Nephron (organoid): ENCODE results near the gene IGFBP5.

Source experiments
- H3K27ac Mint-ChIP-seq, 3 experiments: 2 replicates each; pipeline ENCODE4 v1.8.0; 2020; ENCODE audit warnings: mixed read lengths in 3 of 3, mild to moderate bottlenecking in 2 of 3, moderate library complexity in 1 of 3
- H3K27me3 Mint-ChIP-seq: 2 replicates; pipeline ENCODE4 v1.8.0; 2021; ENCODE audit warnings: low read depth, mild to moderate bottlenecking, moderate library complexity, mixed read lengths
- H3K36me3 Mint-ChIP-seq: 2 replicates; pipeline ENCODE4 v1.8.0; 2020; ENCODE audit warnings: low read depth, mixed read lengths
- H3K4me1 Mint-ChIP-seq: 2 replicates; pipeline ENCODE4 v1.8.0; 2020; ENCODE audit warnings: mixed read lengths
- H3K4me3 Mint-ChIP-seq, 3 experiments: 2 replicates each; pipeline ENCODE4 v1.8.0; 2020; ENCODE audit warnings: mild to moderate bottlenecking in 3 of 3, mixed read lengths in 3 of 3, moderate library complexity in 2 of 3
- H3K9me3 Mint-ChIP-seq: 2 replicates; pipeline ENCODE4 v1.8.0; 2020; ENCODE audit warnings: mixed read lengths
- TF ChIP-seq, protein P1 (sequence below), 3 experiments: fragments of 200-600 bp; sonication (generic); IDR thresholded peaks; one replicate each; pipeline ENCODE4 v1.5.0; 2021; ENCODE audit warnings: antibody characterized with exemption in 3 of 3; ENCODE audit not compliant: unreplicated experiment in 3 of 3

The IGFBP5 gene

DNA sequence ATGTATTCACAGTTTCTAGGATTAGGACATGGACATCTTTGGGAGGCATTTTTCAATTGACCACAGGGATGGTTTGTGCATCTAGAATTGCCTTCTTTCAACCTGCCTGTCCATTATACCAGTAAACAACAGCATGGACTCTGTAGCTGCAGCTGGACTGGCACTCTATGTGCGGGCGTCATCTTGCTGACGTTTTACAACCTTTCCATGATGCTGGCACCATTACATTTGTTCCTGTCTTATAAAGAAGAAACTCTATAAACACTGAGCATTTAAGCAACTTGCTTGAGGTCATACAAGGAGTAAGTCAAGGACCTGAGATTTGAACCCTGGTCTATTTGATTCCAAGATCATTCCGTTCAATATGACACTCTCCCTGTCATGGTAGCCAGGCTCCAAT lies 25.4 kb upstream of the IGFBP5 start:
- Mint-ChIP-seq H3K27ac (peak overlapping the region in 1 of 3 experiments; percentile 12), H3K4me3 (no peak overlapping the region), H3K36me3 (no peaks in the 10 kb centered on the region), H3K9me3 (no peaks in the 10 kb centered on the region), H3K4me1 (peaks cover 18% of the 10 kb centered on the region), H3K27me3 (no peaks in the 10 kb centered on the region)
- TF ChIP-seq, protein P1, sequence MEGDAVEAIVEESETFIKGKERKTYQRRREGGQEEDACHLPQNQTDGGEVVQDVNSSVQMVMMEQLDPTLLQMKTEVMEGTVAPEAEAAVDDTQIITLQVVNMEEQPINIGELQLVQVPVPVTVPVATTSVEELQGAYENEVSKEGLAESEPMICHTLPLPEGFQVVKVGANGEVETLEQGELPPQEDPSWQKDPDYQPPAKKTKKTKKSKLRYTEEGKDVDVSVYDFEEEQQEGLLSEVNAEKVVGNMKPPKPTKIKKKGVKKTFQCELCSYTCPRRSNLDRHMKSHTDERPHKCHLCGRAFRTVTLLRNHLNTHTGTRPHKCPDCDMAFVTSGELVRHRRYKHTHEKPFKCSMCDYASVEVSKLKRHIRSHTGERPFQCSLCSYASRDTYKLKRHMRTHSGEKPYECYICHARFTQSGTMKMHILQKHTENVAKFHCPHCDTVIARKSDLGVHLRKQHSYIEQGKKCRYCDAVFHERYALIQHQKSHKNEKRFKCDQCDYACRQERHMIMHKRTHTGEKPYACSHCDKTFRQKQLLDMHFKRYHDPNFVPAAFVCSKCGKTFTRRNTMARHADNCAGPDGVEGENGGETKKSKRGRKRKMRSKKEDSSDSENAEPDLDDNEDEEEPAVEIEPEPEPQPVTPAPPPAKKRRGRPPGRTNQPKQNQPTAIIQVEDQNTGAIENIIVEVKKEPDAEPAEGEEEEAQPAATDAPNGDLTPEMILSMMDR (IDR thresholded peaks at IDR 0.05; ENCODE audit: unreplicated experiment in 3 of 3), result no peak

DNA sequence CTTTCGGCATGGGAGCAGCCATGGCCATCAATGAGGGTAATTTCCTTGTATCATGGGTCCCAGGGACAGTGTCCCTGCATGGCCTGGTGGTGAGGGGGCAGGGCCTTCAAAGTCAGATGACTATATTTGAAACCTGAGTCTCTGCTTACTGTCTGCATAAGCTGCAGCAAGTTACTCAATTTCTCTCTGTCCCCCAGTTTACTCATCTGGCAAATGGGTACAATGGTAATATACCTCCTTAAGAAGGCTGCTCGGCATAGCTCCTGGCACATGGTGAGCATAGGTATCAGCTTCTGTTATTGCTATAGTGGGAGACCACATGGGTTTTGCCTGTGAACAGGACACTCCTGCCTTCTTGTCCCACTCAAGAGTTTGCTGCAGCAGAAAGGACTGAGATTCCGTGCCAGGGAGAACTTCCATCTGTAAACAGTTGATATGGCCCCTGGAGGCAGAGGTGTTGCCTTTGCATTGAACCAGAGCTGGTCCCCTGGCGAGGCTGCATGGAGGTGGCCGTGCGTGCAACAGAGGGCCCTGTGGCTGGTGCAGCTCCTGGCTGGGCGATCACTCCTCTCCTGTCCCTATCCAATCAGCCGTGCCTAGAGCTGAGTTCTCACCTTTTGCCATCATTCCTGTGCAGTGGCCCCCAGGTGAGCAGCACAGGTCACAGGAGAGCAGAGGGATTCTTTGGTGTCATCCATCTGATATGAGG lies 22.7 kb upstream of the IGFBP5 start:
- TF ChIP-seq, protein P1 (IDR thresholded peaks at IDR 0.05; ENCODE audit: unreplicated experiment in 3 of 3), result no peak
- Mint-ChIP-seq H3K27me3 (no peaks in the 10 kb centered on the region), H3K36me3 (no peaks in the 10 kb centered on the region), H3K27ac (peak overlapping the region in 1 of 3 experiments; percentile 94), H3K9me3 (no peaks in the 10 kb centered on the region), H3K4me1 (peaks cover 41% of the 10 kb centered on the region), H3K4me3 (no peak overlapping the region)

DNA sequence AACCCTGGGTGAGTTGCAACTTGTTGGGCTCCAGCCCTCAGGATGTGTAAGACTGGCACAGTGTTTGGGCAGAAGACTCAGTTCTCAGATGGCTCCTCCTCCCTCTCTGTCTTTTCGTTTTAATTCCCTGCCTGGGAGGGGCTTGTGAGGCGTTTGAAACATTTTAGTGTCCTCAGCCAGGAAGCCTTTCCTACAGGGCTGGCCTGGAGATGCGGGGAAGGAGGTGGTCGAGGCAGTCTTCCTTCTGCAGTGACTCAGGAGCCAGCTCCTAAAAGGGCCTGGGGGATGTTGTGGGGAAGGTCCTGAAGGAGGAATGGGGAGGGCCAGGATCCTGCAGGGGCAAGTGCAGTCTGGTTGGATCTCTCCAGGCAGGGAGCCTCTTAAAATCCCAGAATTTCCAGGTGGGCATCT lies 22.1 kb upstream of the IGFBP5 start:
- TF ChIP-seq, protein P1 (IDR thresholded peaks at IDR 0.05; ENCODE audit: unreplicated experiment in 3 of 3), result no peak
- no peaks in the 10 kb centered on the region for H3K9me3 Mint-ChIP-seq
- H3K4me3 Mint-ChIP-seq, result no peak overlapping the region
- peaks cover 43% of the 10 kb centered on the region for H3K4me1 Mint-ChIP-seq
- H3K36me3 Mint-ChIP-seq, result no peaks in the 10 kb centered on the region
- peak overlapping the region in 2 of 3 experiments; percentile 77 to 94 for H3K27ac Mint-ChIP-seq
- no peaks in the 10 kb centered on the region for H3K27me3 Mint-ChIP-seq

DNA sequence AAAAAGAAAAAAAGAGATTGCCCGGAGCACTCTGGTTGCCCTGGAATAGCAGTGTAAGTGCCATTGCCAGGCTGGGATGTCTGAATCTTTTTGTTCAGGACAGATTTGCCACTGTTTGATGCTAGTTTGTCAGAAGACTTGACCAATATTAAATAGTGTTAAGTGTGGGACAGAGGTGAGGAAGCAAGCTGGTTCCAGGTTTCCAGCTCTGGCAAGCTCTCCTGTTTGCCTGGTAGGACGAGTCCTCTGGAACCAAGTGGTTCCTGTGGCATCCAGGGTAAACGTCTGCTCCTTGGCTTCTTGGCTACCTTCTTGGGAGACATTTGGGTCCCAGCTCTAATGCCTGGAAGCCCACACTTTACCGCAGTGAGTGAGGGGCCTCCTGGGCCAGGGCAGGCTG lies 20.8 kb upstream of the IGFBP5 start:
- Mint-ChIP-seq H3K9me3 (no peaks in the 10 kb centered on the region), H3K36me3 (no peaks in the 10 kb centered on the region), H3K4me1 (peaks cover 56% of the 10 kb centered on the region), H3K4me3 (no peak overlapping the region), H3K27me3 (no peaks in the 10 kb centered on the region), H3K27ac (peak overlapping the region in 2 of 3 experiments; percentile 94)
- TF ChIP-seq, protein P1 (IDR thresholded peaks at IDR 0.05; ENCODE audit: unreplicated experiment in 3 of 3), result no peak

DNA sequence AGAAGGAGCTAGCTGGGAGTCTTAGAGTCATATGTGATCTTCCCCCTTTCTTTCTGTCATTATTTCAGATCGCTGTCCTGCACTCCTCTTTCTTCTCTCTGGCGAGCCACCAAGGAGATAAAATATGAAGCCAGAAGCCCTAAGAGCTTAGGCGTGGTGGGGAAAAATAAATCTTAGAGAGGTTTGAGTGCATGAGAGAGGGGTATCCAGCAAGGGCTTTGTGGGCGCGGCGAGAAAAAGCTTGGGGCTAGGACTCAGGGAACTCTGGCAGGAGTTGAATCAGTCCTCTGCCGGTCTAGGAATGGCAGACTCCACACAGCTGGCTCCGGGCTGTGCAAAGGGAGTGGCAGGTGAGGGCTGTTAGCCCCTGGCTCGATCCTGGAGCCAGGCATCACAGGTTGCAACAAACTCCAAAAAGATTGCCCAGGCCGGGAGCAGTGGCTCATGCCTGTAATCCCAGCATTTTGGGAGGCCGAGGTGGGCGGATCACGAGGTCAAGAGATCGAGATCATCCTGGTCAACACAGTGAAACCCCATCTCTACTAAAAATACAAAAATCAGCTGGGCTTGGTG lies 20.1 kb upstream of the IGFBP5 start:
- H3K27ac Mint-ChIP-seq, result peak overlapping the region; percentile 76 to 94 (median 94)
- TF ChIP-seq, protein P1 (IDR thresholded peaks at IDR 0.05; ENCODE audit: unreplicated experiment in 3 of 3), result no peak
- H3K27me3 Mint-ChIP-seq, result no peaks in the 10 kb centered on the region
- H3K4me3 Mint-ChIP-seq, result peak overlapping the region in 1 of 3 experiments; percentile 5
- H3K9me3 Mint-ChIP-seq, result no peaks in the 10 kb centered on the region
- H3K4me1 Mint-ChIP-seq, result peaks cover 63% of the 10 kb centered on the region
- no peaks in the 10 kb centered on the region for H3K36me3 Mint-ChIP-seq

DNA sequence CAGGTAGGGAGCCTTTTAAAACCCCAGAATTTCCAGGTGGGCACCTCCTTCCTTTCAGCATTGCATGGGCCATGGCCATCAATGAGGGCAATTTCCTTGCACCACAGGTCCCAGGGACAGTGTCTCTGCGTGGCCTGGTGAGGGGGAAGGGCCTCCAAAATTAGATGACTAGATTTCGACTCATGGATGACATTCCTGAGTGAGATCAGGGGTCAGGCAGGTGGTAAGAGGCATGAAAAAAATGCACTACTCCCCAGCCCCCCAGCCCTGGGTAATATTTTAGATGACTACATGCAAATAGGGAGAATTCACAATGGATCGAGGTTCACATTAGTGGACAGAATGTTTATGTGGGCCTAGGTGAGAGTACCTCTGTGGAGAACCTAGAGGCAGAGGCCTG lies 19.0 kb upstream of the IGFBP5 start:
- no peaks in the 10 kb centered on the region for H3K9me3 Mint-ChIP-seq
- TF ChIP-seq, protein P1 (IDR thresholded peaks at IDR 0.05; ENCODE audit: unreplicated experiment in 3 of 3), result no peak
- no peaks in the 10 kb centered on the region for H3K36me3 Mint-ChIP-seq
- H3K4me3 Mint-ChIP-seq, result peak overlapping the region in 1 of 3 experiments; percentile 4
- H3K27me3 Mint-ChIP-seq, result no peaks in the 10 kb centered on the region
- H3K27ac Mint-ChIP-seq, result peak overlapping the region in 2 of 3 experiments; percentile 85 to 94
- peaks cover 66% of the 10 kb centered on the region for H3K4me1 Mint-ChIP-seq
